Measurements from ENCODE around the gene PSMB8. TPM values are rescaled to one million over a fixed set of nuclear protein-coding genes. Genes with fewer than 3 reads are reported as not detected.

PSMB8 gene
- total and polyA plus RNA-seq, 2 of the 8 experiments (the other 6 are each of a cell fraction or from before 2014, with no cell fraction given) = 18.4 to 43.0 TPM

DNA sequence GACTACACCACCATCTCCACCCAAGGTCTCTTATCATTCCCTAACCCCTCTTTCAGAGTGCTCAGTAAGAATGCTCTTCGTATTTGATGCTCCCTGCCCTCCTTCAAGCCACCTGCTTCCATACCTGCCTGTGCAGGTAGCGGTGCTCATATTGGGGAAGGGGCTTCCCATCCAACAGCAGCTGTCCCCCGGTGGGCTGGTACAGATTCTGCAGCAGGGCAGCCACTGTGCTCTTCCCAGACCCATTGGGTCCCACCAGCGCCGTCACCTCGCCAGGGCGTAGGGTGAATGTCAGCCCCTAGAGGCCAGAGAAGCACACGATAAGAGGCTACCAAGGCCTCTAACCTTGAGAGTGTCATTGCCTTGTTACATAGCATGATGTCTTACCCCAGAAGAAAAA lies 3.9 kb upstream of the PSMB8 start:
- Histone ChIP-seq H2BK5ac (ENCODE audit: low read depth, low read length) (no peak overlapping the region), H3K27ac (ENCODE audit: low read depth, low read length) (no peak overlapping the region), H2BK15ac (ENCODE audit: low read length) (no peak overlapping the region), H2AK5ac (ENCODE audit: low read depth, low read length) (no peak overlapping the region), H3K79me1 (ENCODE audit: low read depth, low read length) (no peaks in the 10 kb centered on the region), H3K14ac (ENCODE audit: insufficient read length) (no peak overlapping the region), H3K23ac (ENCODE audit: insufficient read length) (no peak overlapping the region), H3K18ac (ENCODE audit: extremely low read depth, low read length) (no peak overlapping the region), H4K91ac (replicated peaks; ENCODE audit: insufficient read length, low read length) (no peak overlapping the region), H3K4me2 (ENCODE audit: insufficient read depth in 1 of 2, low read depth in 2 of 2, low read length in 2 of 2) (no peak overlapping the region), H4K8ac (ENCODE audit: extremely low read depth, insufficient read depth, low read length) (no peak overlapping the region), H3K56ac (replicated peaks; ENCODE audit: insufficient read length, low read depth, low read length) (no peak overlapping the region), H3K36me3 (ENCODE audit: control insufficient read depth in 2 of 4, insufficient read depth in 4 of 4, low read length in 3 of 4) (peaks cover 0 to 9% (median 0%) of the 10 kb centered on the region in 4 experiments; a peak in 5 of 8 replicates), H3K9ac (replicated peaks in 1 of 4; ENCODE audit: extremely low read depth in 1 of 4, low read depth in 3 of 4, low read length in 3 of 4) (no peak overlapping the region), H2BK12ac (ENCODE audit: low read depth, low read length) (no peak overlapping the region), H3K9me3 (ENCODE audit: insufficient read depth in 2 of 2, low read depth in 1 of 2, low read length in 1 of 2) (no peaks in the 10 kb centered on the region), H3K4me3 (ENCODE audit: extremely low read depth in 1 of 4, insufficient read depth in 2 of 4, low read depth in 3 of 4, low read length in 4 of 4) (no peak overlapping the region), H3K27me3 (replicated peaks in 1 of 4; ENCODE audit: control insufficient read depth in 3 of 4, extremely low read depth in 1 of 4, insufficient read depth in 3 of 4, low read length in 3 of 4) (peaks cover 5 to 27% (median 21%) of the 10 kb centered on the region in 4 experiments), H3K4ac (replicated peaks; ENCODE audit: insufficient read length, low read depth, low read length) (no peak overlapping the region), H2BK20ac (ENCODE audit: low read length) (no peak overlapping the region), H3K23me2 (ENCODE audit: low read depth, low read length) (peaks cover 15% of the 10 kb centered on the region), H4K5ac (ENCODE audit: insufficient read length, low read depth, low read length) (no peak overlapping the region), H3K4me1 (replicated peaks in 1 of 4; ENCODE audit: control insufficient read depth in 3 of 4, insufficient read depth in 4 of 4, low read length in 3 of 4) (peaks cover 0 to 3% (median under 1%) of the 10 kb centered on the region in 4 experiments; a peak in 3 of 7 replicates), H4K20me1 (replicated peaks in 1 of 2; ENCODE audit: control insufficient read depth in 1 of 2, insufficient read depth in 2 of 2, low read length in 2 of 2) (peaks cover 0 to 2% of the 10 kb centered on the region in 2 experiments), H2AFZ (ENCODE audit: low read length) (no peak overlapping the region), H3K79me2 (ENCODE audit: control insufficient read depth in 1 of 2, insufficient read depth in 2 of 2, low read length in 2 of 2) (no peaks in the 10 kb centered on the region), H2BK120ac (replicated peaks; ENCODE audit: low read depth, low read length) (no peak overlapping the region)
- WGBS, 2 experiments (ENCODE audit: extremely low coverage in 1 of 2, insufficient coverage in 1 of 2, insufficient read length in 1 of 2, insufficient replicate concordance in 2 of 2, low coverage in 1 of 2, low lambda C conversion rate in 2 of 2, missing lambda C conversion rate in 1 of 2) = 88% methylated on average over 8 of the region's 8 CpGs; no CpG with 5 or more reads in 1 of the 2 experiments
- FAIRE-seq (no peak), DNase-seq (ENCODE audit: low read depth in 1 of 2, low spot score in 2 of 2) (no peak)
- TF ChIP-seq SIRT6 (IDR thresholded peaks at IDR 0.05; ENCODE audit: low read length) (no peak), HDAC6 (IDR thresholded peaks at IDR 0.05; ENCODE audit: low read depth, low read length) (no peak), JUN (IDR thresholded peaks at IDR 0.05; ENCODE audit: low read depth, low read length) (no peak), JUND (IDR thresholded peaks at IDR 0.05; ENCODE audit: low read length) (no peak), NRF1 (IDR thresholded peaks at IDR 0.05; ENCODE audit: low read depth, low read length) (no peak)
- ChIA-PET CTCF (ENCODE audit: partially characterized antibody) (interaction anchor here (0.7 to 11.2 kb wide), 3 partner anchors 9 to 17 kb away, joined by 3 to 402 read pairs (median 3); partner anchors contain the start of genes PSMB9, TAP1 and TAP2), POLR2A (ENCODE audit: partially characterized antibody) (no interaction called here)
